HG02870 (cell line): ENCODE data around the gene TRAFD1.

ENCODE experiments used
- ATAC-seq: cut with Tn5 transposase; IDR thresholded peaks from one replicate; pipeline ENCODE4 v1.9.1; 2021; ENCODE audit warnings: mild to moderate bottlenecking, moderate library complexity; ENCODE audit not compliant: unreplicated experiment

TRAFD1 gene

GRCh38 chr12:112115259-112116045 lies 9.9 kb upstream of the TRAFD1 start:
- ATAC-seq, result no peak

DNA sequence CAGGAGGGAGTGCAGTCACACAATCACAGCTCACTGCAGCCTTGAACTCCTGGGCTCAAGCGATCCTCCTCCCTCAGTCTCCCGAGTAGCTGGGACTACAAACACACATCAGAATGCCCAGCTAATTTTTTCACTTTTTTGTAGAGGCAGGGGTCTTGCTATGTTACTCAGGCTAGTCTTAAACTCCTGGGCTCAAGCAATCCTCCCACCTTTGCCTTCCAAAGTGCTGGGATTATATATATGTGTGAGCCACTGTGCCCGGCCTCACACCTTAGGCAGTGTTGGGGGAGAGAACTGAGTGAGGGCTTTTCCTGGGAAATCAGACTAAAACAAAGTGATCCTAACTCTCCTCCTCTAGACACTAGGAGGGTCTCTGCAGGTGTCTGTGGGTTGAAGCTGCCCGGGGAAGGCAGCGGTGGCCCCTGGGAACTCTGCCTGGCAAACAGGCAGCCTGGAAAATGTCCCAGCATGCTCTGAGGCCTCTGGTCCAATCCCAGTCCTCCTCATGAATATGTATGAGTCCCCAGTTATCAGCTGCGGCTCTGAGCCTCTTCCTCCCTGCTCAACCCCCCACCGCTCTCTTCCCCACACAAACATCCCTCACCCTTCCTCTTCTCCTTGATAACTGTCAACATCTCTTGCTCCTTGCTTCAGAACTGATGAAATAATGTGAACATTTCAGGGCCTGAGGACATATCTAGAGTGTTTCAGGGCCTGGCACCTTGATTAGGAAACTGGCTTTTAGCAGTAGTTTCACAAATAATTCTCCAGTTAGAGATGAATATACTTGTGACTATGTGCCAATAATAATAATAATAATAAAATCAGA lies 8.9 kb upstream of the TRAFD1 start:
- ATAC-seq, result no peak

GRCh38 chr12:112117685-112118084 lies 7.7 kb upstream of the TRAFD1 start:
- ATAC-seq, result no peak

- ATAC-seq, result no peak
These were observed 3.4 kb upstream of the TRAFD1 start for GRCh38 chr12:112121780-112122565.

GRCh38 chr12:112122823-112123690 lies 2.3 kb upstream of the TRAFD1 start:
- ATAC-seq, result no peak

- ATAC-seq, result no peak
These were observed 476 bp upstream of the TRAFD1 start for GRCh38 chr12:112124918-112125249.

GRCh38 chr12:112126000-112126438 lies 659 bp downstream of the TRAFD1 start:
- ATAC-seq, result no peak

DNA sequence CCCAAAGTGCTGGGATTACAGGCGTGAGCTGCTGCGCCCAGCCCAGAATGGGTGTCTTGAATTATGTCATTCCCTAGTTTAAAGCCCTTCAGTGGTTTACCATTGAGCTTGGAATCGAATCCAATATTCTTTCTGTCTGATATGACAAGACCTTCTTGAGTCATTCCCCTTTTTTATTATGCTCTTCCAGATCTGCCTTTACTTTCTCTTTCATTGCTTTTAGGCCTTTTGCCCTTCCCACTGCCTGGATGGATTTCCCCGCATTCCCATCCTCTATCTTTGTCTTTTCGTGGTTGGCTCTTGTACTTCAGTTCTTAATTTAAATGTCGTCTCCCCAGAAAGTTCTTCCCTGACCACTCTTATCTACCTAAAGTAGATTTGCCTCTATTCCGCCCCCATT lies 1.6 kb downstream of the TRAFD1 start:
- no peak for ATAC-seq

GRCh38 chr12:112130441-112130998 lies 5.2 kb downstream of the TRAFD1 start:
- no peak for ATAC-seq

GRCh38 chr12:112131686-112132085 lies 6.3 kb downstream of the TRAFD1 start:
- ATAC-seq, result no peak

DNA sequence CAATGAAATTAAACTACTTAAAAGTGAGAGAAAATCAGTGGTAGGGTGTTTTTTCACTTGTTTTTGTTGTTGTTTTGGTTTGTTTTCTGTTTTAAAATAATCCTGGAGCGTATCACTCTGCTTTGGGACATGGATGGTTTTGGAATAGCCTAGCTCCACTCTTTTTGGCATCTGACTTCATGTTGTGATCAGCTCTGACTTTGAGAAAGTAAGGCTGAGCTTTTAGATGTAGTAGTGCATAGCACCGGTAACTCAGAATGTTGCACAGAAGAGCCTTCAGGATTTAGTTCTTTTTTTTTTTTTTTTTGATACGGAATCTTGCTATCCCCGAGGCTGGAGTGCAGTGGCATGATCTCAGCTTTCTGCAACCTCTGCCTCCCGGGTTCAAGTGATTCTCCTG lies 8.1 kb downstream of the TRAFD1 start:
- ATAC-seq, result no peak

DNA sequence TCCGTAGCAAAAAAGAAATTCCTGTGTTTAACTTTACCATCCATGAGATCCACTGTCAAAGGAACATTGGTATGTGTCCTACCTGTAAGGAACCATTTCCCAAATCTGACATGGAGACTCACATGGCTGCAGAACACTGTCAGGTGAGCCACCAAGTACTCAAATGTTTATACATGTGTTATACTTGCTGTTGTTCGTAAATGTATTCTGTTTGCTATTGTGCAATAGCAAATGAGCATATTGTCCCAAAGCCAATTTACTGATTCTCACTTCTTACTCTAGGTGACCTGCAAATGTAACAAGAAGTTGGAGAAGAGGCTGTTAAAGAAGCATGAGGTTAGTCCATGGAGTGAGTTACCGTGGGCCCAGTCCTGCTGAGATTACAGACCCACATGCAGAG lies 9.4 kb downstream of the TRAFD1 start:
- no peak for ATAC-seq

DNA sequence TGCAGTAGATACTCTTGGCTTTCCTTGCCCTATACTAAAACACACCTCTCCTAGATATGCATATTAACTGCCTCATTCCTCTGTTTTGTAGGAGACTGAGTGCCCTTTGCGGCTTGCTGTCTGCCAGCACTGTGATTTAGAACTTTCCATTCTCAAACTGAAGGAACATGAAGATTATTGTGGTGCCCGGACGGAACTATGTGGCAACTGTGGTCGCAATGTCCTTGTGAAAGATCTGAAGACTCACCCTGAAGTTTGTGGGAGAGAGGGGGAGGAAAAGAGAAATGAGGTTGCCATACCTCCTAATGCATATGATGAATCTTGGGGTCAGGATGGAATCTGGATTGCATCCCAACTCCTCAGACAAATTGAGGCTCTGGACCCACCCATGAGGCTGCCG lies 15.4 kb downstream of the TRAFD1 start:
- ATAC-seq, result no peak

GRCh38 chr12:112146123-112146522 lies 20.8 kb downstream of the TRAFD1 start:
- ATAC-seq, result no peak

DNA sequence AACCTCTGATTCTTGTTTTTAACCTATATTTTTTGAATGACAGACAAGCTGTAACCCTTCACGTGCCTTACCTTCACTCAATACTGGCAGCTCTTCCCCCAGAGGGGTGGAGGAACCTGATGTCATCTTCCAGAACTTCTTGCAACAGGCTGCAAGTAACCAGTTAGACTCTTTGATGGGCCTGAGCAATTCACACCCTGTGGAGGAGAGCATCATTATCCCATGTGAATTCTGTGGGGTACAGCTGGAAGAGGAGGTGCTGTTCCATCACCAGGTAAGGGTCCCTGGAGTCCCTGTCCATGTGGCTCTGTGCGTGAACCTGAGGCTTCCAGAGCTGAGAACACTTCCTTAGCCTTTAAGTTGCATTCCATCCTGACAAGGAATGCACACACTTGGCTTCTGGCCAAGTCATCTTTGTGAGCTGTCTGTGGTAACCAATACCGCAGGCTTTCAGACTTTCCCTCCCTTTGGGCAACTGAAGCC lies 22.7 kb downstream of the TRAFD1 start:
- no peak for ATAC-seq

DNA sequence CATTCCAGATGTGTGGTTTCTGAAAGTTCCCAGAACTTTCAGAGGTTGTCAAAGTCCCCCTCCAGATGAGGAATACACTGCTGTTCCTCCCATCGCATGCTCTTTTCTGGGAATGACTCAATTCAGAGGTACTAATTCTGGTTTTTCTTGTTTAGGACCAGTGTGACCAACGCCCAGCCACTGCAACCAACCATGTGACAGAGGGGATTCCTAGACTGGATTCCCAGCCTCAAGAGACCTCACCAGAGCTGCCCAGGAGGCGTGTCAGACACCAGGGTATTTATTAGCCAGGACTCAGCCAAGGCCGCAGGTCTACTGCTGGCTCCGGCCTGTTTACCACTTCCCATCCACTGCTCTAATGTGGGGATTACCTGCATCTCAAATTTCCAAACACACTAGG lies 24.2 kb downstream of the TRAFD1 start:
- ATAC-seq, result no peak

GRCh38 chr12:112151766-112152541 lies 26.6 kb downstream of the TRAFD1 start:
- no peak for ATAC-seq

DNA sequence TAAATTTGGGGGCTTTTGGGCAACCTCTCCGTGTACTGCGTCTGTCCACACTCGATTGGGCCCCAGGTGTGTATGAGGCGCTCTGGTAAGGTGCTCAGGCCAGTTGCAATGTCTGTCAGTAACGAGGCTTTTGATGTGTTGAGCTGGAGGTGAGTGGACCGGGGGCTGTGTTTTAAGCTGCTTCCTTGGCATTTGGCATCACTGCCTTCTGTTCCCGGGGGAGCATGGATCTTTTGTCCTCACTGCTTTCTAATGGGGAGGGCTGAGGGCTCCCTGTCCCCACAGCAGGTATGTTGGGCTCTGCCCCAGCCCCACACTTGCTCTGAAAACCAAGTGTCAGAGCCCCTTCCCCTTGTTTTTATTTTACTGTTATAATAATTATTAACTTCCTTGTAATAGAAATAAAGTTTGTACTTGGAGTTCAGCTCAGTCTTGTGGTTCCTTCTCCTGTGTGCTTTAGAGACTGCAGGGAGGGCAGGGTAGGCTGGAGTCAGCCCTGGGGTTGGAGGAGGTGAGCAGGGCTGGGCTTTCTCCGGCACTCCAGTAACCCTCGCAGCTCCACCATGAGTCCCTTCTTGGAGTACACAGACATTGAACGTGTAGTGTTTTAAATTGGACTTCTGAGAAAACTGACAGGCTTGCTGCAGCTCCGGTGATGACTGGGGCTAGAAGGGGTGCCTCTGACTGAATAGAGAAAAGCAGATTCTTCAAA lies 28.0 kb downstream of the TRAFD1 start:
- no peak for ATAC-seq

GRCh38 chr12:112153893-112154219 lies 28.5 kb downstream of the TRAFD1 start:
- ATAC-seq, result no peak
